Tibial nerve (tissue), 4 donors: ENCODE data around the gene SGTA. TPM values are rescaled to one million over a fixed set of nuclear protein-coding genes. Genes with fewer than 3 reads are reported as not detected.

Experiments used
- DNase-seq, 2 donors: peaks; one replicate each; pipeline ENCODE4 v3.0.0-alpha.2; 2019; ENCODE audit warnings: low spot score in 2 of 2
- H3K27ac ChIP-seq, 4 donors: fragments of 200-600 bp; sonication (generic) in 3 of 4; one replicate each; pipeline ENCODE4 v1.5.1; 2017 to 2019; ENCODE audit warnings: mild to moderate bottlenecking in 1 of 4
- H3K27me3 ChIP-seq, 2 donors: fragments of 200-600 bp; sonication (generic) in 1 of 2; one replicate each; pipeline versions ENCODE4 v1.5.1 to v1.6.0; 2017 to 2019
- H3K36me3 ChIP-seq, 3 donors: fragments of 200-600 bp; sonication (generic); one replicate each; pipeline ENCODE4 v1.5.1; 2018 to 2019
- H3K4me1 ChIP-seq, 4 donors: fragments of 200-600 bp; sonication (generic) in 3 of 4; one replicate each; pipeline ENCODE4 v1.5.1; 2017 to 2019
- H3K4me3 ChIP-seq, 4 donors: fragments of 200-600 bp; sonication (generic) in 3 of 4; one replicate each; pipeline ENCODE4 v1.5.1; 2017 to 2019; ENCODE audit warnings: mild to moderate bottlenecking in 1 of 4, moderate library complexity in 1 of 4
- H3K9me3 ChIP-seq, 4 donors: fragments of 200-600 bp; sonication (generic) in 3 of 4; one replicate each; pipeline ENCODE4 v1.5.1; 2017 to 2019
- EP300 ChIP-seq, 2 donors: sonication (generic); formaldehyde crosslinking; IDR thresholded peaks; one replicate each; pipeline ENCODE4 v1.6.1; 2017; ENCODE audit warnings: antibody characterized with exemption in 2 of 2, mild to moderate bottlenecking in 1 of 2
- POLR2A ChIP-seq, 2 donors: fragments of 450-650 bp; IDR thresholded peaks; one replicate each; pipeline ENCODE4 v1.6.1; 2017; ENCODE audit warnings: antibody characterized with exemption in 2 of 2, mild to moderate bottlenecking in 2 of 2, moderate library complexity in 2 of 2
- WGBS, 2 donors: methylation state at CpG; one replicate each; pipeline ENCODE4 v1.1.5; 2018; 5-methylcytosine and 5-hydroxymethylcytosine counted together
- total RNA-seq, 4 donors: library from RNA; depleted of rRNA; stranded (reverse); fragments of >200 nt; gene quantifications; one replicate each; pipeline ENCODE4 v1.1.0, GENCODE V29; 2016
- TF ChIP-seq, protein P1 (sequence below), 5 experiments: fragments of 200-600 bp in 3 of 5; fragments of 450-650 bp in 2 of 5; sonication (generic) in 3 of 5; IDR thresholded peaks; one replicate each; pipeline ENCODE4 v1.5.1; 2016 to 2019; ENCODE audit warnings: antibody characterized with exemption in 5 of 5, mild to moderate bottlenecking in 3 of 5, moderate library complexity in 2 of 5

Gene SGTA
- total RNA-seq, 4 donors from 2014 or later, result 40.2 to 47.6 (median 44.9) TPM

DNA sequence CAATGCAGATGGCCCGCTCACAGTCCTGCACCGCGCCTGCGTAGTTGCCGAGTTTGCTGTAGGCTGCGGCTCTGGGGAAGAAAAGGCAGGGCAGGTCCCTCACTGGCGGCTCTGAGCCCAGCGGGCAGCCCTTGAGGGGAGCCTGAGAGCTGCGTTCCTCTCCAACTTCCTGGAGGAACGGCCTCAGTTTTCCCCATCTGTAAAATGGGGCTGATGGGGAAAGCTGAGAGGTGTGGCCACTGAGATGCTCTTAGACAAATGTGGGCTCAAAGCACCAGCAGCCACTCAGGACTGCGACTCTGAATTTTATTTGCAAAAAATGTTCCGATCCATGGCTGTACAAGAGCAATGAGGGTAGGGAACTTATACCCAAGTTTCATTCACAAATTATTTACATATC is 19.4 kb downstream of the SGTA start:
- Histone ChIP-seq H3K4me3 (no peak overlapping the region), H3K4me1 (peaks cover 0 to 2% (median 0%) of the 10 kb centered on the region in 4 donors), H3K9me3 (no peaks in the 10 kb centered on the region), H3K27me3 (no peaks in the 10 kb centered on the region), H3K36me3 (peaks cover 4 to 100% (median 20%) of the 10 kb centered on the region in 3 donors), H3K27ac (no peak overlapping the region)
- DNase-seq, result no peak
- 96 to 97% methylated on average over 12 of the region's 12 CpGs for WGBS, 2 donors
- TF ChIP-seq, protein P1, sequence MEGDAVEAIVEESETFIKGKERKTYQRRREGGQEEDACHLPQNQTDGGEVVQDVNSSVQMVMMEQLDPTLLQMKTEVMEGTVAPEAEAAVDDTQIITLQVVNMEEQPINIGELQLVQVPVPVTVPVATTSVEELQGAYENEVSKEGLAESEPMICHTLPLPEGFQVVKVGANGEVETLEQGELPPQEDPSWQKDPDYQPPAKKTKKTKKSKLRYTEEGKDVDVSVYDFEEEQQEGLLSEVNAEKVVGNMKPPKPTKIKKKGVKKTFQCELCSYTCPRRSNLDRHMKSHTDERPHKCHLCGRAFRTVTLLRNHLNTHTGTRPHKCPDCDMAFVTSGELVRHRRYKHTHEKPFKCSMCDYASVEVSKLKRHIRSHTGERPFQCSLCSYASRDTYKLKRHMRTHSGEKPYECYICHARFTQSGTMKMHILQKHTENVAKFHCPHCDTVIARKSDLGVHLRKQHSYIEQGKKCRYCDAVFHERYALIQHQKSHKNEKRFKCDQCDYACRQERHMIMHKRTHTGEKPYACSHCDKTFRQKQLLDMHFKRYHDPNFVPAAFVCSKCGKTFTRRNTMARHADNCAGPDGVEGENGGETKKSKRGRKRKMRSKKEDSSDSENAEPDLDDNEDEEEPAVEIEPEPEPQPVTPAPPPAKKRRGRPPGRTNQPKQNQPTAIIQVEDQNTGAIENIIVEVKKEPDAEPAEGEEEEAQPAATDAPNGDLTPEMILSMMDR (IDR thresholded peaks at IDR 0.05), result no peak
- TF ChIP-seq POLR2A (IDR thresholded peaks at IDR 0.05) (no peak), EP300 (IDR thresholded peaks at IDR 0.05) (no peak)

DNA sequence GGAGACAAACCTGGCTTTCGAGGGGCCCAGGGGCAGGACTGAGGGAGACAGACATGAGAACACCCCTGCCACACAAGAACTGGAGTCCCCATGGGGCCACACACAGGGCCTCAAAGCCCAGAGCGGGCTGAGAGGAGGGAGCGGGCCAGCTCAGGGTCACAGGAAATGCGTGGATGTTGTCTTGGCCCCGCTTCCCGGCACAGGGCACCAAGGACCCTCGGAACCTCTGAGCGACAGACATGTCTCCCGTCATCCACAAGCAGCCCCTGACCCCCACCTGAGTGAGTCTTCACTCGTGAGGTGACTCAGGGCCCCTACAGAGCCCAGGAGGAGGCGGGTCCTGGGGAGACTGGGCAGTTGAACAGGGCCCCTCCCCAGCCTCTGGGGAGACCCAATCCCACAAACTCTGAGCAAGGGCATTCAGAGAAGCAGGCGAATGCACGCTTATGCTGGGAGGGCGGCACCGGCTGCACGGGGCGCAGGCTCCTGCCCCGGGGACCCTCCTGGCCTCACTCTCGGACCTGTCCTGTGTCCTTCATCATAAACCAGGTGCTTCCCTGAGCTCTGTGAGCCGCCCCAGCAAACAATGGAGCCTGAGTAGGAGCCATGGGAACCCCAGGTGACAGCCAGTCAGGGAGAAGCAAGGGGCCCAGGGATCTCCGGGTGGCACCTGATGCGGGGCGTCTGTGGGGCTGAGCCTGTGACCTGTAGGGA is 20.1 kb downstream of the SGTA start:
- no peaks in the 10 kb centered on the region for H3K9me3 ChIP-seq
- no peaks in the 10 kb centered on the region for H3K27me3 ChIP-seq
- H3K36me3 ChIP-seq, result peaks cover 4 to 99% (median 20%) of the 10 kb centered on the region in 3 donors
- no peaks in the 10 kb centered on the region for H3K4me1 ChIP-seq
- TF ChIP-seq POLR2A (IDR thresholded peaks at IDR 0.05) (no peak), EP300 (IDR thresholded peaks at IDR 0.05) (no peak)
- no peak for DNase-seq
- no peak overlapping the region for H3K4me3 ChIP-seq
- 89 to 95% methylated on average over 11 to 16 of the region's 23 CpGs for WGBS, 2 donors
- no peak overlapping the region for H3K27ac ChIP-seq

DNA sequence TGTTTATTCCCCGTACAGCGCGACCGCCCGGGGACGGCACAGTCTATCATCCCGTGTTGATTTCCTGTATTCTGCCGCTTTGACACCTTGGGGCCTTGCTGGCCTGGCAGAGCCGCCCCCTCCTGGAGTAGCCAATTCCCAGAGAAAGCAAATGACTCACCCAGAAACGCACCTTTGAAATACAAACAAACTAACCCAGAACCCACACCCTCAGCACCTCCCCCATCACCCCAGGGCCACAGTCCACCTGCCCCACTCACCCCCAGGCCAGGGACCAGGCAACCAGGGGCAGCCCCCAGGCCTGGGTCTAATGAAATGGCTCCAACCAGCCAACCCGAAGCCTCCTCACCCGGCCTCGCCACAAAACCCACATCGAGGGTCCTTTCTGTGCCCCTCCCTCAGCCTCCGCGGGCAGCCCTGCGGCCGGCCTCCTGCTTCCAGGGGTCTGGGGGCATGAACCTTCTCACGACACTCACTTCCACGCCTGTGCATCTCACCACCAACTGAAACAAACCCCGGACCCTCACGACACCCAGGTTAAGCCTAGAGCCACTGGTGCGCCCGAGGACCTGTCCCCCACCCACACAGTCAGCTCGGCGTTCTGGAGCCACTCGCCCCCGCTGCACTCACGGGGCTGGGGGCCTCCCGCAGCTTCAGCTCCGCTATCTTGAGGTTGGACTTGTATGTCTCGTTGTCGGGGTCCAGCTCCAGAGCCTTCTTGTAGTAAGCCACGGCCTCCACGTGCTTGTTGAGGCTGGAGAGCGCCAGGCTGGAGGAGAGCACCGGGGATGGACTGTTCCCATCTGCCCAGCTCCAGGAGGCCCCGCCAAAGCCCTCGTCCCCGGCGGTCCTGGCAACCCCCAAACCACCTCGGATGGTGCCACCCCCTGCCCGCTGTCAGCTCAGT is 20.9 kb downstream of the SGTA start:
- TF ChIP-seq, protein P1 (IDR thresholded peaks at IDR 0.05), result no peak
- TF ChIP-seq EP300 (IDR thresholded peaks at IDR 0.05), result no peak
- TF ChIP-seq POLR2A (IDR thresholded peaks at IDR 0.05), result no peak

DNA sequence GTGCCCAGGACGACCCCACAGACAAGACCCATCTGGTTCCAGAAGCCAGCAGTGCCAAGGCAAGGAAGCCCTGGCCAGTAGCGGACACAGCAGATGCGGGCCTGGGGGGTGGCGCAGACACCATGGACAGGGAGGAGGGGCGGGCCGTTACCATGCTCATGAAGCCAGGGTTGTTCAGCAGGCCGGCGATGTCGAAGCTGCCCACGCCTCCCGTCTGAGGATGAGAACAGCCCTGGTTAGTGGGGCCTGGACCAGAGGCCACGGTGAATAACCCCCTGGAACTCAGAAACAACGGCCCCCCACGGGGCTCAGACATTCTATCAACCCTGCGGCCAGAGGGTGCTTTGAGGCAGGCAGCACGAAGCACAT is 21.8 kb downstream of the SGTA start:
- DNase-seq, result no peak
- TF ChIP-seq EP300 (IDR thresholded peaks at IDR 0.05) (no peak), POLR2A (IDR thresholded peaks at IDR 0.05) (no peak)
- TF ChIP-seq, protein P1 (IDR thresholded peaks at IDR 0.05), result no peak
- Histone ChIP-seq H3K27me3 (no peaks in the 10 kb centered on the region), H3K9me3 (no peaks in the 10 kb centered on the region), H3K4me1 (no peaks in the 10 kb centered on the region), H3K4me3 (no peak overlapping the region), H3K36me3 (peaks cover 5 to 99% (median 19%) of the 10 kb centered on the region in 3 donors), H3K27ac (no peak overlapping the region)
- 91 to 96% methylated on average over 8 to 16 of the region's 16 CpGs for WGBS, 2 donors

More for the DNA sequence above, 20.9 kb downstream of the SGTA start:
- peaks cover 4 to 99% (median 20%) of the 10 kb centered on the region in 3 donors for H3K36me3 ChIP-seq
- no peaks in the 10 kb centered on the region for H3K27me3 ChIP-seq
- no peak for DNase-seq
- no peak overlapping the region for H3K4me3 ChIP-seq
- WGBS, 2 donors, result 90 to 96% methylated on average over 38 to 39 of the region's 43 CpGs
- no peaks in the 10 kb centered on the region for H3K9me3 ChIP-seq
- H3K4me1 ChIP-seq, result no peaks in the 10 kb centered on the region
- no peak overlapping the region for H3K27ac ChIP-seq

DNA sequence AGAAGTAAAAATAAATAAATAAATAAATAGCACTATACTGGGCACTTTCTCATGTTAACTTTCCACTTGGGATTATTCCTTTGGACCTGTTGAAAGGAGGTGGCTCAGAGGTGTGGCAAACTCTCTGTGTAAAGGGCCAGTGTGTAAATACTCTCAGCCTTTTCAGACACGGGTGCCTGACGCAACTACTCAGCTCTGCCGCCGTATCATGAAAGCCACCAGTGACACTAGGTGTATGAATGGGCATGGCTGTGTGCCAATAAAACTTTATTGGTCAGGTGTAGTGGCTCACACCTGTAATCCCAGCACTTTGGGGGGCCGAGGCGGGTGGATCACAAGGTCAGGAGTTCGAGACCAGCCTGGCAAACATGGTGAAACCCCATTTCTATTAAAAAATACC is 23.1 kb downstream of the SGTA start:
- 93% methylated on average over 7 of the region's 7 CpGs for WGBS, 2 donors
- TF ChIP-seq POLR2A (IDR thresholded peaks at IDR 0.05), result no peak
- no peak for TF ChIP-seq EP300 (IDR thresholded peaks at IDR 0.05)
- TF ChIP-seq, protein P1 (IDR thresholded peaks at IDR 0.05), result no peak
- H3K36me3 ChIP-seq, result peaks cover 5 to 99% (median 14%) of the 10 kb centered on the region in 3 donors
- DNase-seq, result no peak
- H3K4me1 ChIP-seq, result no peaks in the 10 kb centered on the region
- H3K27me3 ChIP-seq, result no peaks in the 10 kb centered on the region
- H3K9me3 ChIP-seq, result no peaks in the 10 kb centered on the region
- H3K27ac ChIP-seq, result no peak overlapping the region
- H3K4me3 ChIP-seq, result no peak overlapping the region
